BJ (cell line): Measurements from ENCODE around the gene SORCS1. TPM values are rescaled to one million over a fixed set of nuclear protein-coding genes. Genes with fewer than 3 reads are reported as not detected.

Experiments
- CTCF ChIA-PET: fragments of 350-600 bp; formaldehyde crosslinking; extraction: SDS; loops from one replicate; lab custom pipeline; 2021; ENCODE audit warnings: antibody characterized with exemption, inconsistent platforms; lab: Yijun Ruan, JAX
- POLR2A ChIA-PET: fragments of 300-600 bp; sonication (Branson Sonifier 250); formaldehyde crosslinking; extraction: SDS; loops from one replicate; lab custom pipeline; 2021; ENCODE audit warnings: antibody characterized with exemption; lab: Charles Lee
- DNase-seq: peaks from one replicate; pipeline ENCODE4 v3.0.0-alpha.2; 2011; ENCODE audit warnings: low read depth
- H3K27me3 ChIP-seq: 2 replicates; pipeline ENCODE4 v1.6.0; 2011; ENCODE audit warnings: low read length; ENCODE audit not compliant: control insufficient read depth, insufficient read depth
- H3K36me3 ChIP-seq: 2 replicates; pipeline ENCODE4 v1.5.1; 2011; ENCODE audit warnings: low read length; ENCODE audit not compliant: control insufficient read depth, insufficient read depth
- H3K4me3 ChIP-seq: 2 replicates; pipeline ENCODE4 v1.5.1; 2011; ENCODE audit warnings: low read depth, mild to moderate bottlenecking, control low read depth, low read length
- polyA plus RNA-seq: library from polyadenylated mRNA; depleted of rRNA; stranded (reverse); fragments of >200 nt; gene quantifications from 2 replicates; pipeline ENCODE4 v1.2.3, GENCODE V29; 2011
- small RNA-seq: library from RNA; depleted of rRNA; stranded (forward); fragments of <200 nt; gene quantifications from one replicate; pipeline ENCODE3, GENCODE V24; 2012; ENCODE audit warnings: low replicate concordance, low read depth; ENCODE audit not compliant: insufficient read length
- TF ChIP-seq, protein P1 (sequence below): IDR thresholded peaks from 2 replicates; pipeline ENCODE4 v1.5.1; 2011; ENCODE audit warnings: low read depth, mild to moderate bottlenecking, control low read depth, inconsistent platforms, low read length, moderate library complexity; ENCODE audit not compliant: insufficient read depth

The SORCS1 gene
- polyA plus RNA-seq, 1 experiment, result 0.01 TPM

DNA sequence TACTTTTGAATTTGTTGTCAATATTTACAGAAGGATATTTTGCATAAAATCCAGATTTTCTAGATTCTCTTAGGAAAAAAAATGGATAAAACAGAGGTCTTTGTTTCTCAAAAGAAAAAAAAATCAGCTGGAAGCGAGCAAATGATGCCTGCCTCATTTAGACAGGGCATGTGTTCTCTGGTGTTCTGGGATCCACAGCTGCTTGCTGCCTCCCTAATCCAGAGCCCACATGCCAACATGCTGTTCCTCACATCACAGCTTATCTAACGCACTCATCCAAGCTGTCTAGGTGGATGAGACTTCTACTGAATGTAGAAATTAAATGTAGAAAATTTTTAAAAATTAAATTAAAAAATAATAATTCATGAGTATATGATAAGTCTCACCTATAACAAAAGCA lies 630.1 kb downstream of the SORCS1 start:
- Histone ChIP-seq H3K27me3 (no peaks in the 10 kb centered on the region), H3K36me3 (no peaks in the 10 kb centered on the region), H3K4me3 (no peak overlapping the region)
- TF ChIP-seq, protein P1, sequence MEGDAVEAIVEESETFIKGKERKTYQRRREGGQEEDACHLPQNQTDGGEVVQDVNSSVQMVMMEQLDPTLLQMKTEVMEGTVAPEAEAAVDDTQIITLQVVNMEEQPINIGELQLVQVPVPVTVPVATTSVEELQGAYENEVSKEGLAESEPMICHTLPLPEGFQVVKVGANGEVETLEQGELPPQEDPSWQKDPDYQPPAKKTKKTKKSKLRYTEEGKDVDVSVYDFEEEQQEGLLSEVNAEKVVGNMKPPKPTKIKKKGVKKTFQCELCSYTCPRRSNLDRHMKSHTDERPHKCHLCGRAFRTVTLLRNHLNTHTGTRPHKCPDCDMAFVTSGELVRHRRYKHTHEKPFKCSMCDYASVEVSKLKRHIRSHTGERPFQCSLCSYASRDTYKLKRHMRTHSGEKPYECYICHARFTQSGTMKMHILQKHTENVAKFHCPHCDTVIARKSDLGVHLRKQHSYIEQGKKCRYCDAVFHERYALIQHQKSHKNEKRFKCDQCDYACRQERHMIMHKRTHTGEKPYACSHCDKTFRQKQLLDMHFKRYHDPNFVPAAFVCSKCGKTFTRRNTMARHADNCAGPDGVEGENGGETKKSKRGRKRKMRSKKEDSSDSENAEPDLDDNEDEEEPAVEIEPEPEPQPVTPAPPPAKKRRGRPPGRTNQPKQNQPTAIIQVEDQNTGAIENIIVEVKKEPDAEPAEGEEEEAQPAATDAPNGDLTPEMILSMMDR, result no peak
- ChIA-PET CTCF (no interaction called here), POLR2A (no interaction called here)
- DNase-seq, result no peak

DNA sequence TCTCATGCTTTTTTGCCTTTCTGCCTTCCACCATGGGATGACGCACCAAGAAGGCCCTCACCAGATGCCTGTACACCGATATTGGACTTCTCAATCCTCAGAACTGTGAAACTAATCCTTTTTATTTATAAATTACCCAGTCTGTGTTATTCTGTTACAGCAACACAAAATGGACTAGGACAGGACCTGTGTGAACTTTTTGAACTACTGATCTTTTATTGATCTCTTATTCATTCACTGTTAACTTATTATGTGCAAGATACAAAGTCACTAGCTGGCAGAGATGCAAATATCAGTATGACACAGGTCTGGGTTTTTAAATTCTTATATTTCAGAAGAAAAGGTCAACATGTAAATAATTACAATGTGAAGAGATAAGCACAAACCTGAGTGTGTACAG lies 635.8 kb downstream of the SORCS1 start:
- ChIA-PET CTCF (no interaction called here), POLR2A (no interaction called here)
- TF ChIP-seq, protein P1, result no peak
- no peak for DNase-seq
- no peaks in the 10 kb centered on the region for H3K27me3 ChIP-seq
- H3K4me3 ChIP-seq, result no peak overlapping the region
- H3K36me3 ChIP-seq, result no peaks in the 10 kb centered on the region

DNA sequence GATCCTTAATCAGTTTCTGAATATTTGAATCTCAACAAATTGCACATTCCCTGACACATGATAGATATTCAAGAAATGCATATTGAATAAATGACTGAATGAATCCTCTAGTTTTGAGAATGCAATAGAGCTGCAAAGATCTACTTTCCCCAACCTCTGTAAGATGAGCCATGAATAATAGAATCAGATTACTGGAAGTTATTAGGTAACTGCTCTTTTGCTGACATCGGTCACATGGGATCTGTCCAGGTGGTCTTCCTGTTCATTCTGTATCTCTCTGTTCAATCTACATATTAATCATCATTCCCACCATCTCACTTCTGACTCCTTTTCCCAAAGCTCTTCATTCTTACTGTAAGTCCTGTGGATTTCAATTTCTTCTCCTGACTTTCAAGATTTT lies 638.7 kb downstream of the SORCS1 start:
- POLR2A ChIA-PET, result no interaction called here
- TF ChIP-seq, protein P1, result no peak

More for the DNA sequence above, 638.7 kb downstream of the SORCS1 start:
- H3K36me3 ChIP-seq, result no peaks in the 10 kb centered on the region
- H3K4me3 ChIP-seq, result no peak overlapping the region
- CTCF ChIA-PET, result no interaction called here
- DNase-seq, result no peak
- H3K27me3 ChIP-seq, result no peaks in the 10 kb centered on the region

Small RNA genes lying within 50 kb of the gene (small RNA-seq; reads per million reads assigned to genes)
- not detected for gene RNA5SP325
